Activated T-cell treated with anti-CD3 and anti-CD28 coated beads for 48 hours (primary cell): ENCODE results near the gene NSUN7.
"Not testable (repeated sequence)": the region's sequence is repeated elsewhere in the genome, so short reads cannot be mapped to it uniquely, and the experiment has no call there.

Experiments
- DNase-seq: peaks from one replicate; pipeline ENCODE4 v3.0.0-alpha.2; 2020; ENCODE audit warnings: low read depth

Gene NSUN7, protein sequence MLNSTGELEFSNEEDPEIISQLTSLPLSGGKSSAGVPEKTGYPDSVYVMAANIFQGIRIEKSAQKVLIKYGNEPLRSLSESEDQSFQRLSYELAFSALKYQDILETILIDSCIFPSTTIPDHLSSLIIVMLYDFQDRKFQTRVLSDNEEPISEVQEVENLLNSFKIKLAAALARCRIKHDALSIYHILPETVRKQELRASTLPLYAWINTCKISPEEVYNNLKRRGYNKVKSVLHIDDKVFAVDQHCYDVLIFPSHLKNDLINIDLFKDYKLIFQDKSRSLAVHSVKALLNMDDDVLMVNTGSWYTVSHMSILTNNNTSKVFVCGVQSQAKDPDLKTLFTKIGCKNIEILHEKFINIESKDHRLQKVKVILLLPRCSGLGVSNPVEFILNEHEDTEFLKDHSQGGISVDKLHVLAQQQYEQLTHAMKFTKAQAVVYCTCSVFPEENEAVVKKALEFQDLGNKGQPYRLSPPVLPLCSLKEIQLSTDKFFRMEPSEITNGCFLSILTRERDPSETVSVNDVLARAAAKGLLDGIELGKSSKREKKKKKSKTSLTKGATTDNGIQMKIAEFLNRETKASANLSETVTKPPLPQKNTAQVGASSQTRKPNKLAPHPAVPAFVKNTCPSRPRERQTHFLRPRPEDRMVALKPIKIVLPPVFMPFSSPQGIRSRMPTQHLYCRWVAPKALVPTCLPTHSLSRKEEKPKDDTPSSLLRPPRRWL

DNA sequence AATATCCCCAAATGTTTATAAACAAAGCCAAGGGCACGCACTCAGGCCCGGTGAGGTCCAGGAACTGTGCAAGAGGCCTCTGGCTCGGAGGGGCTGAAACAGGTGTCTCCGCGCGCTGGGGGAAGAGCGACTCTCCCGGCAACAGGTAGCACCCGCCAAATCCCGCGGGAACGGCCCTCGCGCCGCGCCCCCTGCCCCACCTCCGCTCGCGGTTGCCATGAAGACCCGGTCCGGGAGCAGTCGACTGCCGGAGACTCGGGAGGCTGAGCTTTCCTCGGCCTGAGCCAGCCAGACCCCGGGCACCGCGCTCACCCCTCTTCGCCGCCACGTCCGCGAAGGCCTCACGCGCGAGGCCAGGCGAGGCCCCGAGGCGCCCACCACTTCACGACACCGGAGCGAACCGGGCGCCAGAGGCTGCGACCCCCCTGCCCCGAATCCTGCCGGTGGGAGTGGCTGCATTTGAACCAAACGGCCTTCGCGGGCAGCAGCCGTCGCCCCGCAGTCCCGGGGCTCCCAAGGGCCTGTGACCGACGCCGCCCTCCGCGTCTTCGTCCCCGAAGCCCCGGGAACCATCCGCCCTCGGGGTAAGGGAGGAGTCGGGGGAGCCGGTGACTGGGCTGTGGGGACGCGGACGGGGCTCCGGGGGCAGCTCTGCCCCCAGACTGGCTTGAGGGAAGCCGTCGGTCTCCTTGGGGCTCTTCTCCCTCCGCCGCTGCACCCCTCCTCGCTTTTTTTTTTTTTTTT is at the start of gene NSUN7:
TSS of gene NSUN7 (plus strand) at position 239 of the 744 bp plus-strand sequence. CDS start 739 bp downstream, outside the sequence.
- DNase-seq: peak; percentile 40

DNA sequence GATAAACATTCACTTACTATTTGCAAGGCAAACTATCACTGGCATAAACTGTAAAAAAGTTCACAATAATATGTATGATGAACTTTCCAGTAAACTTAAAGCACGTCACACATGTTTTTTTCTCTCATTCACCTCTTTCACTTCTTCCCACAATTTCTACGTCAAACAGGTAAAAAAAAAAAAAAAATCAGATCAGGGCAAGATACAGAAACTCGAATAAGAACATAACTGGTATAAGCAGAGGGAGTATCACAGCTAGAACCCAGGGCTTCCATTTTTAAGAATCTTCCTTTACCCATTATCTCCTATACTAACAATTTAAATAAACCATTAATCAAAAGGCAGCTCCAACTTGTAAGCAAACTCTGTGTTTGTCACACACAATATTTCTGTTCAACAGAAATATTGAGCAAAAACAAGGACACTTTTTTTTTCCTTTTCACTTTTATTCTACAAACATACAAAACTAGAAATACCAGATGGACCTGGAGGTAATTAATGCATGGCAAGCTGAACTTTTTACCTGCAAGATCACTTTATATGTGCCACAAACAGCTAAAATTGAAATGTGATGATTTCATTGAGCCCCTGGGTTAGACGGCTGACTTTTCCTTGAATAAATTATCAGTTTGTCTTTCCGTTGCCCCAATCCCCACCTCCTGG is 47.5 kb upstream of the NSUN7 start:
- DNase-seq: no peak

DNA sequence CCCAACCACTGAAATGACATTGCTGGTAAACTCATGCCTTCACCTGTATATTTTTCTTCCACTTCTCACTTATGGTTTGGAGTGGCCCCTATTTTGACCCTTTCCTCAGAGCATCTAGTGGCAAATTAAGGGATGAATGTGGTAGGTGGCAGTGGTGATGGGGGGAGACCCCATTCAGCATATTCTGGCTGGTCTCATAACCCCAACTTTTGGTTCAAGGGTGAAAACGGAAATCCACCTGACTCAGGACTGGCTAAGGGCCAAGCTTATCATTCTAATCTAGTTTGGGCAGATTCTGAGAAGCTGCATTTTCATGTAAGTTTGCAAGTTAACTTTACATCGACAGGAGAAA is 47.0 kb upstream of the NSUN7 start:
- DNase-seq: no peak

DNA sequence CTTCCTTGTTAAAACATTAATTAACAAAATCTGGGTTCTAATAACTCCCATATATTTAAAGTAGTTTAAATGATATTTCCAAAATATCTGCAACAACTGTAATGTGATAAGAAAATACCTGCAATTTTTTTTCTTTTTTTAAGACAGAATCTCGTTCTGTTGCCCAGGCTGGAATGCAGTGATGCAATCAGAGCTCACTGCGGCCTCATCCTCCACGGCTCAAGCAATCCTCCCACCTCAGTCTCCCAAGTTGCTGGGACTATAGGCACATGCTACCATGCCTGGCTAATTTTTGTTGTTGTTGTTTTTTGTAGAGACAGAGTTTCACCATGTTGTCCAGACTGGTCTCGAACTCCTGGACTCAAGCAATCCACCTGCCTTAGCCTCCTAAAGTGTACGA is 45.7 kb upstream of the NSUN7 start:
- no peak for DNase-seq

DNA sequence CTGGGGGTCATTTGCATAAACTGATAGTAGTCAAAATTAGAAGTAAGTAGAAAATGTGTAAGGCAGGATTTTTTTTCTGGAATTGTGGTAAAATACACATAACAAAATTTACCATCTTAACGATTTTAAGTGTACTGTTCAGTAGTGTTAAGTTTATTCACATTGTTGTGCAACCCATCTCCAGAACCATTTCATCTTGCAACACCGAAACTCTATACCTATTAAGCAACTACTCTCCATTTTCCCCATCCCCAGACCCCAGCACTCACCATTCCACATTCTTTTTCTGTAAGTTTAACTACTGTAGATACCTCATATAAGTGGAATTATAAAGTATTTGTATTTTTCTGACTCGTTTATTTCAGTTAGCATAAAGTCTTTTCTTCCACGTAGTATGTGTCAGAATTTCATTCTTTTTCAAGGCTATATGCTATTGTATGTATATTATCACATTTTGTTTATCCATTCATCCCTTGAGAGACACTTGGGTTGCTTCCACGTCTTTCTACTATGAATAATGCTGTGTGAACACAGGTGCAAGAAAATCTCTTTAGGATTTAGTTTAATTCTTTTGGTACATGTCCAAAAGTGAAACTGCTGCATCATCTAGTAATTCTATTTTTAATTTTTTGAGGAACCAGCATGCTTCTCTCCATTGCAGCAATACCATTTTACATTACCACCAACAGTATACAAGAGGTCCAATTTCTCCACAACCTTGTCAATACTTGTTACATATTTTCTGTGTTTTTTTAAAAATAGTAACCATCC is 39.1 kb upstream of the NSUN7 start:
- no peak for DNase-seq

DNA sequence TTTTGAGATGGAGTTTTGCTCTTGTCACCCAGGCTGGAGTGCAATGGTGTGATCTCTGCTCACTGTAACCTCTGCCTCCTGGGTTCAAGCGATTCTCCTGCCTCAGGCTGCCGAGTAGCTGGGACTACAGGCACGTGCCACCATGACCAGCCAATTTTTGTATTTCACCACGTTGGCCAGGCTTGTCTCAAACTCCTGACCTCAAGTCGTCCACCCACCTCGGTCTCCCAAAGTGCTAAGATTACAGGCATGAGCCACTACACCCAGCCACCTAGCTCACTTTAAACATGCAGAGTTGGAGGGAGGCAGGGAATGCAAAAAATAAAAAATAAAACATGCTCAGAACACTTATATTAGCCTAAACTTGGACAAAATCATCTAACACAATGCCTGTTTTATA is 36.8 kb upstream of the NSUN7 start:
- not testable (repeated sequence) for DNase-seq

DNA sequence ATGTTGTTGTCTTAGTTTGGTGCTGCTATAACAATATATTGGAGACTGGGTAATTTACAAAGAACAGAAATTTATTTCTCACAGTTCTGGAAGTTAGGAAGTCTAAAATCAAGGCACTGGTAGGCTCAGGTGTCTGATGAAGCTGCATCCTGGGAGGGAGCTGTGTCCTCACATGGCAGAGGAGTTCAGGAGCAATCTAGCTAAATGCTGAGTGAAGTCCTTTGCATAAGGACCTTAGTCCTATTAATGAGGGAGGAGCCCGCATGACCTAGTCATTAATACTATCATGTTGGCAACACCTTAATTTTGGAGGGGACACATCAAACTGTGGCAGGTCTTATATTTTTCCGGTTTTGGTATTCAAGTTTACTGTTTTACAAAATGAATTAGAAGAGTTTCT is 36.0 kb upstream of the NSUN7 start:
- no peak for DNase-seq

DNA sequence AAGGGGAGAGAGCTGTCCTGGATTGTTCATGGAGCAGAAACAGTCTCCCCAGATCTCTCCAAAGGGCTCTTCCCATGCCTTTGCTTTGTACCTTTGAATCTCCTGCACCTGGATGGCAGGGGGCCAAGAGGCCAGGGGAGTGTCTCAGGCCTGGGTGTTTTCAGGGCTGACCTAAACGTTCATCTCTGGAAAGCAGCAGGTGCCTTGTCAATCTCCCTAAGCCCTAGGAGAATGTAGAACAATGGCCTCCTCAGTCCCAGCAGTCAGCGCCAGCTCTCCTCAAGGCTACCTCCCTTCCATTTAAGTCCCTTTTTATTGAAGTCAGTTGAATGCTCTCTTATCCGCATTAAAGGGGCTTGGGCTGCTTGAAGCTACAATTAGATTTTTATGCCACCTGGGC is 31.2 kb upstream of the NSUN7 start:
- no peak for DNase-seq

DNA sequence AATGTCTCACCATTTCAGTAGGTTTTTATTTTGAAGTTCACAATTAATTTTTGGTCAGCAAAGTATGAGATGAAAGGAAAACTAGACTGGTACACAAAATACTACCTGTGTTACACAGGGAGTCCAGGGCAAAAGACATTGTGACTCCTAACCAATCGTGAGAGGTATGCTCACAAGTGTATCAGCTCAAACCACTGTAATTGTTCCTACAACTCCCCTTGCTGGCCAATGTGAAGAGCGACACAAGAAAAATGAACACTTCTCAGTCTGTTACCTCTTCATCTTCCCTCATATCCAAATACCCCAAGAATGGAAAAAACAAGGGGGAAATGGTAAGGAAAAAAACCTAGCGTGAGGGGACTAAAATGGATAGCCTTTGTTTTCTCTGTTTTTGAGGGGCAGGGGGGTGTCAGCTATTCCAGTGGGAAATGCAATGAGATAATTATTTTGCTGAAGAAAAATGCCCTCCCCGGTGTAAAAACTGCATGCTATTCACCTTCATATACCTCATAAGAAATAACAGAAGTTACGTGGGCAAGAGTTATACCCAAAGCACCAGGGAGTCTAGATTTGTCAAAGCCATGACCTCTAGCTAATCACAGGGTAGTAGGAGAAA is 30.6 kb upstream of the NSUN7 start:
- no peak for DNase-seq

DNA sequence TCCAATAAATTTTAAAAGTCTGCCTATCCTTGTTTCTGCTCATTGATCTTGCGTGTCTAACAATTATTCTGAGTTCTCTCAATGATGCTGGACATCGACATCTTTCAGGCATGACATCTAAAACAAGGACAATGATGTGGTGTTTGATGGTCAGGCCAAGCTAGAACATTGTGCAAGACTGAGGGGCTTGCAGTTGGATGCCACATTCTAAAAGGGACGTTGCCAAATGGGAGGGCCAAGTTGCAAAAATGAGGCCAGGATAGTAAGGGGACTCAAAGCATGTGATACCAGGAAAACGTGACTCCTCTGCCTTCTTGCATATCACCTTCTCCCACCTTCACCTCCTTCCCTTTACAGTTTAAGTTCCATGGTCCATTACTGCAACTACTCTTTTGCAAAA is 29.4 kb upstream of the NSUN7 start:
- DNase-seq: no peak

DNA sequence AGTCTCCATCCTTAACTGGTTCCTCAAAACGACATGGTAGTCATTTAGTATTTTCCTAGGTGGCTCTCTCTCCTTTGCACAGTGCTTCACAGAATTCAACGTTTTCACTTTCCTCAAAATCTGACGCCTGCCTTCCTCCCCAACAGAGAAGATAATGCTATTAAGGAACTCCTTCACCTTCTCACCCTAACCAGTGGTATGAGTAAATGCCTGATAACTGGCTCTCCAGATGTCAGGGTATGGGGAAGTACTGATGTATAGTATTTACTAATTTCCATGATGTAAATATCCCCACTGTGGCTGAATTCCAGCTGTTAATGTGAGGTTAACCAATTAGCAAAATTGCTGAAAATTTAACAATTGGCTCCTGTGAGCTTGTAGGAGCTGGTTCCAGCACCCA is 28.8 kb upstream of the NSUN7 start:
- DNase-seq: no peak

DNA sequence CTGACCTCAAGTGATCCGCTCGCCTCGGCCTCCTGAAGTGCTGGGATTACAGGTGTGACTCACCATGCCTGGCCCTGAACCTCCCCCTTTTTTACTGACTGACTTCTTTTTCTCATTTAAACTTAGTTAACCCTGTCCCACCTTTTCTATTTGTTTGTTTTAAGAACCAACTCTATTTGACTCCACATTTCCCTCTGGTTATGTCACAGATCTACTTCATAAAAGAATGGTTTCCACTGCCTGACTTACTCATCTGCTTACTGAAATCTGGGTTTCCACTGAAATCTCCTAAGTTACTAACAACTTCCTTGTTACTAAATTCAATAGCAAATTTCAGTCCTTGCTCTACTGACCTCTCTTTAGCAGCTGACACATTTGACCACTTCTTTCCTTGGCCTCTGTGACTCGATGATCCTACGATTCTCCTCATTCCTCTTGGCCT is 28.0 kb upstream of the NSUN7 start:
- DNase-seq: no peak

DNA sequence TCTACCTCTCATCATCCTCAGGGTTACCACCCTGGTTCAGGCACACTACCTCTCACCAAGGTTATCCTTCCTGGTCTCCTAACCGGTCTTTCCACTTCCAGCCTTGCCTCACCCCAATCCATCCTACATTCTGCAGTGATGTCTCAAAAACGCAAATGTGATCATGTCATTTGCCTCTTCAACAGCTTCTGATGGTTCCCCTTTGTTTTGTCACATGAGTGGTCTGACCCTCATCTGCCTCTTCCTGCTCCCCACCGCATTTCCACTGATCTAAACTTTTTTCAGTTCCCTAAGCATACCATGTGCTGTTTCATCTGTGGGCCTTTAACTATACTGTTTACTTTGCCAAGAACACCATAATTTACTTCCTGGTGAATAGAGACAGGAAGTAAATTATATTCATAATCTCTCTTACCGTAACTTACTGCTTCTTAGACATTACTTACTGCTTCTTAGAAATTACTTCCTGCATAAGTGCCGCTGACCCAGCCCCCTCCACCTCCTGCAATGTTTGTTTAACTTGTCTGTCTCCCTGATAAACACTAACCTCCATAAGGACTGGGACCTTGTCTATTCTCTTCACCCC is 27.1 kb upstream of the NSUN7 start:
- DNase-seq: no peak

DNA sequence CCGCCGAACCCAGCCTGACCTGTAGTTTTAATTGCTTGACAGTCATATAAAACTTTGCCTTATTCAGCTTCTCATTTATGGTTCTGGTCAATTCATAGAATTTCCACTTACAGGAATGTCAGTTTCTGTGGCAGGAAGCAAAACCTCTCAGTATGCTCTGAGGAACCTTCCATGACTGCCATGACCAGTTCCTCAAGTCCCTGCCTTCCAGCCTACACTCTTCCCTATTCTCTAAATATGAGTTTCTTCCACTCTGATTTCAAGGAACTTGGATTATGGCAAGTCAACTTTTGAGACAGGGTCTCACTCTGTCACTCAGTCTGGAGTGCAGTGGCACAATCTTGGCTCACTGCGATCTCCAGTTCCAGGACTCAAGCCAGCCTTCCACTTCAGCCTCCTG is 26.0 kb upstream of the NSUN7 start:
- DNase-seq: no peak

DNA sequence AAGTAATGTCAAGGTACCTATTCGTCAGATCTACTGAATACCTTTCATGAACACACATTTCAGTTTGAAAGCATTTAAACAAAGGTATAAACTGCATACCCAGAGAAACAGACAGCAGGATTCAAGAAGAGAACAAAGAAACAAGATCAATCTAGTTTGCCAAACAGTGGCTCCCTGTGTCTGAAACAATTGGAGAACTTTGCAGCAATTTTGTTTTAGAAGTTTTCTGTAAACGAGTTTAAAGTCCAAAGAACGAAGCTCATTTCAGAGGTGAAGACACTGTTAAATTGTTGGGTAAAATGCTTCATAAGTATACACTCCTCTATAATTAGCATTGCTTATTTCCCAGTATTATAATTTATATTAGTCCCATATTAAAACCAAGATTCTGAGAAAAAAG is 21.4 kb upstream of the NSUN7 start:
- DNase-seq: no peak

DNA sequence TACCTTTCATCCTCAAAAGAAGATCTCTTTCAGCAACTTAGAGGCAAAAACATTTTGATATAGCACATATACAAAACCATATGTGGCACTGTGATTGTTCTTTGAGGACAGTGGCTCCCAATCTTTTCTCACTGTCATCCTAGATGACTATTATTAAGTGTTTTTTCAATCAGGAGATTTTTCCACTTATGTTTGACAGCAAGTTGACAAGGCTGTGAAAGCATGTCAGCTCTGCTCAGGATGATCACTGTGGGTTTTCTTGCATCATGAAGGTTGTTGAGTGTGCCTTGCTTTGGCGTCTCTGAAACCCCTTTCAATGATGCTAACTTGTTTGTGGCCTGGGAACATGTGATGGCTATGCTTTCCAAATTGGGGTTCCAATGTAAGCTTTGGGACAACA is 20.2 kb upstream of the NSUN7 start:
- no peak for DNase-seq

DNA sequence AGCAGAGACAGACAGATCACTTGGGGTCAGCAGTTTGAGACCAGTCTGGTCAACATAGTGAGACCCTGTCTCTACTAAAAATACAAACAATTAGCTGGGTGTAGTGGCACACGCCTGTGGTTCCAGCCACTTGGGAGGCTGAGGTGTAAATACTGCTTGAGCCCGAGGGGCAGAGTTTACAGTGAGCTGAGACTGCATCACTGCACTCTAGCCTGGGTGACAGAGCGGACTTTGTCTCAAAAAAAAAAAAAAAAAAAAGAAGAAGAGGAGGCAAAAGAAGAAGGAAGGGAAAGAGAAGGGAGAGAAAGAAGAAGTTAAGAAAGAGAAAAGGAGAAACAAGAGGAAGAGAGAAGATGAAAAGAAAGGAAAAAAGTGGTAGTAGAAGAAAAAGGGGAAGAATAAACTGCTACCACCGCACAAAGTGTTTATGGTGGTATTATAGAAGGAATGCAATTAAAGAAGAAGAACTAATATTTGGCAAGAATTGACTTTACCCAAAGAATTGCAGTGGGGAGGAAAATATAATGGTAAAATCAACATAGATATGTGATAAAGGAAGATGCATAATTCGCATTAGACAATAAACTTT is 19.6 kb upstream of the NSUN7 start:
- DNase-seq: no peak

DNA sequence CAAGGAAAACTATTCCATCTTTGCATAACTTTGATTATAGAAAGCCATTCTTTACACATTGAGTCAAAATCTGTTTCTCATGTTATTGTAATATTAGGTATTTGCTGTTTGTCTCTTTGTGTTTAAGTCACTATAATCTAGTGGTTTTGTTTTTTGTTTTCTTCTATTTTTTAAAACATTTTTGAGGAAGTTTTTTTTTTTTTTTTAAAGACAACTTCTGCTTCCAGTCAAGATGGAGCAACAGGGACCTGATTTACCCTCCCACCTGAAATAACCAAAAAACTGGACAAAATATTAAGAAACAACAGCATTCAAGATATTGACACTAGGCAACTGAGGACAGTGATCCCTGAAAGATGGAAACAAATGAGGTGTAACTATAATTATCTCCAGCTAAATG is 18.4 kb upstream of the NSUN7 start:
- no peak for DNase-seq

DNA sequence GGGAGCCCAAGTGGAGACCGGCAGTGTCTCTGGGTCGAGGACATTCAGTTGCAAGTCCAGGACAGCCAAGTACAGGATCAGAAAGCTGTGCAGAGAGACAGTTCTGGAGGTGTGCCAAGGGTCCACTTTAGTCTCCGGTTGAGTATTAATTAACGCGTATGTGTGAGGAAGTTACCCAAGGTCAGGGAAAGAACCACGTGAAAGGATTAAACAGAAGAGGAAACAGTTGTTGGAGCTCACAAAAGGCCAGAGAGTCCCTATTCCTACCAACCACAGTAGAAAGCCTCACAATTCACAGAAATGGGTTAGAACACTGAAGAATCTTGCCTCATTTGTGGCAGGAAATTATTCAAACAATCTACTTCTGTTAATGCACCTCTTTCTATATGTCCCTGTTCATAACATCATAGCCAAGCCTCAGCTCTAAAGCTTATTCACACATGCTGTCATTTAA is 17.9 kb upstream of the NSUN7 start:
- no peak for DNase-seq

DNA sequence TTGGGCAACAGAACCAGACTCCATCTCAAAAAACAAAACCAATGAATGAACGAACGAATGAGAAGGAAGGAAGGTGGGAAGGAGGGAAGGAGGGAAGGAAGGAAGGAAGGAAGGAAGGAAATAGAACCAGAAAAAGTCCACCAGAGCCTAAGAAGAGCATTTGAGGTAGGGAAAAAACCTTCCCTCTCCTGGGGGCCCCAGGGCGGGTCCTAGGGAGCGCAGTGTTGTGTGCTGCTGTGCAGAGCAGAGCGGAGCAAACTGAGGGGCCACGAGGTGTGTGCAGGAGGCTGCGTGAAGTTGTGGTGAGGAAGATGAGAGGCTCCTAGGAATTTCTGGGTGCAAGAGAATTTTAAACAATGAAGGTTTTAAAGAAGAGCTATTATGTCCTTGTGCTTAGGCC is 16.0 kb upstream of the NSUN7 start:
- no peak for DNase-seq
